Measurements from ENCODE around the gene PCDHGA4. TPM values are rescaled to one million over a fixed set of nuclear protein-coding genes. Genes with fewer than 3 reads are reported as not detected.

PCDHGA4 gene
- total and polyA plus RNA-seq, 2 of the 13 experiments (the other 11 are each of a cell fraction or from before 2014, with no cell fraction given) = 0.49 to 0.58 TPM

- ChIA-PET POLR2A (interaction anchor here (1.0 to 2.0 kb wide), 12 partner anchors 10 to 604 kb away, joined by 3 to 22 read pairs (median 4); partner anchors contain the start of genes DELE1, PCDHB2, PCDHGA1 and PCDHGB1), CTCF (ENCODE audit: low intra/inter-chr PET ratio, low total read pairs) (interaction anchor here (2.2 kb wide), 1 partner anchor 244 kb away, joined by 9 read pairs; no protein-coding TSS in a partner anchor)
- H3K4me1 ChIP-seq (ENCODE audit: insufficient read depth, low read length) = peaks cover 26% of the 10 kb centered on the region
- FAIRE-seq = no peak
- no peak for DNase-seq (ENCODE audit: low spot score)
- no peak overlapping the region for H3K27ac ChIP-seq (ENCODE audit: extremely low read length, insufficient read depth, low read length)
- H4K20me1 ChIP-seq (ENCODE audit: insufficient read depth, low read length) = no peaks in the 10 kb centered on the region
- ATAC-seq = no peak
- peaks cover 23% of the 10 kb centered on the region for H3K79me2 ChIP-seq (ENCODE audit: insufficient read depth, low read length)
- H3K4me2 ChIP-seq (ENCODE audit: low read depth, low read length) = peak overlapping the region; percentile 75
- peak overlapping the region; percentile 21 to 83 (median 72); a peak in 4 of 6 replicates for H3K4me3 ChIP-seq (replicated peaks in 1 of 3; ENCODE audit: insufficient read depth in 1 of 3, low read depth in 2 of 3, low read length in 3 of 3)
- no peak overlapping the region for H2AFZ ChIP-seq (ENCODE audit: low read length)
- in situ Hi-C loops (cut with HindIII; ENCODE audit: extremely low pct_ligation_motif_present, low pct_unique_long_range_greater_than_20kb) (no loop called here), intact Hi-C loops (cut with micrococcal nuclease; ENCODE audit: unreplicated experiment) (no loop called here)
- no peaks in the 10 kb centered on the region; a peak in 1 of 5 replicates for H3K27me3 ChIP-seq (ENCODE audit: control insufficient read depth in 1 of 2, insufficient read depth in 2 of 2, low read length in 2 of 2)
- peaks cover 4 to 14% of the 10 kb centered on the region in 2 experiments for H3K36me3 ChIP-seq (replicated peaks in 1 of 2; ENCODE audit: control insufficient read depth in 1 of 2, insufficient read depth in 2 of 2, low read length in 2 of 2)
- no TSS peak for BruUV-seq (replicated peaks)
- H3K9ac ChIP-seq (ENCODE audit: insufficient read depth, low read depth, low read length) = no peak overlapping the region
- 85% methylated on average over 5 of the region's 5 CpGs for WGBS (ENCODE audit: low lambda C conversion rate)
- no peak for TF ChIP-seq ZNF788 (CRISPR knock-in tag; IDR thresholded peaks at IDR 0.05; ENCODE audit: borderline replicate concordance)
- TF ChIP-seq ZIK1 (CRISPR knock-in tag; IDR thresholded peaks at IDR 0.05; ENCODE audit: borderline replicate concordance, low read depth) = 0 out of 2 replicates have a peak, but pooled peaks have one; percentile 16
- H3K9me3 ChIP-seq (ENCODE audit: low read length) = peaks cover 48% of the 10 kb centered on the region
Observed at GRCh38 chr5:141319699-141320098, 35.1 kb upstream of the PCDHGA4 start.

- POLR2A ChIA-PET = interaction anchor here (0.7 to 2.0 kb wide), 20 partner anchors 8 to 610 kb away, joined by 3 to 22 read pairs (median 4); partner anchors contain the start of genes DELE1, DIAPH1, HDAC3 and PCDHB2
- H3K9ac ChIP-seq (ENCODE audit: insufficient read depth, low read depth, low read length) = peak within 1 kb of the TSS; percentile 95
- peaks cover 42% of the 10 kb centered on the region for H3K9me3 ChIP-seq (ENCODE audit: low read length)
- H3K4me2 ChIP-seq (ENCODE audit: low read depth, low read length) = peak within 1 kb of the TSS; percentile 75
- H4K20me1 ChIP-seq (ENCODE audit: insufficient read depth, low read length) = no peaks in the 10 kb centered on the region
- intact Hi-C loops (cut with micrococcal nuclease; ENCODE audit: unreplicated experiment) = no loop called here
- H2AFZ ChIP-seq (ENCODE audit: low read length) = peak within 1 kb of the TSS; percentile 98
- peak within 1 kb of the TSS; percentile 94 for H3K27ac ChIP-seq (ENCODE audit: extremely low read length, insufficient read depth, low read length)
- H3K27me3 ChIP-seq (ENCODE audit: control insufficient read depth in 1 of 2, insufficient read depth in 2 of 2, low read length in 2 of 2) = no peaks in the 10 kb centered on the region; a peak in 1 of 5 replicates
- DNase-seq (ENCODE audit: low spot score) (peak; percentile 89), FAIRE-seq (peak; percentile 71), ATAC-seq (peak; percentile 97)
- peak within 1 kb of the TSS; percentile 67 to 83 (median 72) for H3K4me3 ChIP-seq (replicated peaks in 1 of 3; ENCODE audit: insufficient read depth in 1 of 3, low read depth in 2 of 3, low read length in 3 of 3)
- in situ Hi-C loops (cut with HindIII; ENCODE audit: extremely low pct_ligation_motif_present, low pct_unique_long_range_greater_than_20kb) = no loop called here
- H3K36me3 ChIP-seq (replicated peaks in 1 of 2; ENCODE audit: control insufficient read depth in 1 of 2, insufficient read depth in 2 of 2, low read length in 2 of 2) = peaks cover 4 to 14% of the 10 kb centered on the region in 2 experiments
- peaks cover 26% of the 10 kb centered on the region for H3K4me1 ChIP-seq (ENCODE audit: insufficient read depth, low read length)
- BruUV-seq (replicated peaks) = TSS peak; percentile 75
- H3K79me2 ChIP-seq (ENCODE audit: insufficient read depth, low read length) = peaks cover 23% of the 10 kb centered on the region
- 2% methylated on average over 40 of the region's 67 CpGs for WGBS (ENCODE audit: low lambda C conversion rate)
- CTCF ChIA-PET (ENCODE audit: low intra/inter-chr PET ratio, low total read pairs) = interaction anchor here (2.2 kb wide), 1 partner anchor 243 kb away, joined by 9 read pairs; no protein-coding TSS in a partner anchor
- TF ChIP-seq ZNF484 (CRISPR knock-in tag; IDR thresholded peaks at IDR 0.05; ENCODE audit: borderline replicate concordance, low read depth) (no peak), U2AF1 (optimal IDR thresholded peaks at IDR 0.05; ENCODE audit: low read depth, low read length) (peak; percentile 69), ZNF768 (CRISPR knock-in tag; IDR thresholded peaks at IDR 0.05) (peak; percentile 61; the same call in 1 of the 2 replicates), JUN (CRISPR knock-in tag; IDR thresholded peaks at IDR 0.05) (no peak), SNAI1 (CRISPR knock-in tag; IDR thresholded peaks at IDR 0.05; ENCODE audit: borderline replicate concordance) (no peak), SMAD9 (CRISPR knock-in tag; IDR thresholded peaks at IDR 0.05) (no peak), SIX1 (CRISPR knock-in tag; IDR thresholded peaks at IDR 0.05; ENCODE audit: borderline replicate concordance) (no peak), UBTF (CRISPR knock-in tag; IDR thresholded peaks at IDR 0.05) (peak; percentile 73), IKZF4 (CRISPR knock-in tag; IDR thresholded peaks at IDR 0.05; ENCODE audit: borderline replicate concordance, low read depth, not compliant biosample characterization) (peak; percentile 61), ZBTB7B (CRISPR knock-in tag; IDR thresholded peaks at IDR 0.05) (peak; percentile 49; the same call in 1 of the 2 replicates)
Observed at GRCh38 chr5:141320225-141321169, 34.3 kb upstream of the PCDHGA4 start, which contains the start of gene TAF7. TAF7 (minus strand) TSS chr5:141320784; CDS start chr5:141320044, 740 bp downstream.

Data from HepG2 (cell line).